Activated CD8-positive, alpha-beta memory T cell treated with anti-CD3 and anti-CD28 coated beads for 4 hours (primary cell): ENCODE measurements around the gene SYP.
"Not testable (repeated sequence)": the region's sequence is repeated elsewhere in the genome, so short reads cannot be mapped to it uniquely, and the experiment has no call there.

ENCODE experiments used
- DNase-seq, 2 donors: peaks; one replicate each; pipeline ENCODE4 v3.0.0-alpha.2; 2020; ENCODE audit warnings: low read depth in 2 of 2

Gene SYP

GRCh38 chrX:49166914-49167739 is 32.9 kb downstream of the SYP start:
- peak; percentile 32 to 39 for DNase-seq

GRCh38 chrX:49165901-49166881 is 33.8 kb downstream of the SYP start:
- DNase-seq = peak; percentile 47 to 51

- no peak for DNase-seq
These were observed 35.2 kb downstream of the SYP start for GRCh38 chrX:49164589-49165360.

GRCh38 chrX:49163555-49164419 is 36.2 kb downstream of the SYP start:
- peak; percentile 52 to 56 for DNase-seq

GRCh38 chrX:49162620-49163019 is 37.4 kb downstream of the SYP start, which contains the start of gene MAGIX:
TSS of gene MAGIX (plus strand) at chrX:49162758. CDS start at chrX:49162890, 132 bp downstream.
- no peak for DNase-seq

- no peak for DNase-seq
These were observed 38.4 kb downstream of the SYP start for GRCh38 chrX:49161632-49162031.

- DNase-seq = no peak
These were observed 39.1 kb downstream of the SYP start for GRCh38 chrX:49160908-49161307.

- no peak for DNase-seq
These were observed 42.8 kb downstream of the SYP start for GRCh38 chrX:49157194-49157593.

GRCh38 chrX:49155900-49156837 is 43.8 kb downstream of the SYP start:
- peak; percentile 63 to 69 for DNase-seq

GRCh38 chrX:49155243-49155899 is 44.6 kb downstream of the SYP start:
- no peak for DNase-seq

GRCh38 chrX:49153467-49153866 is 46.5 kb downstream of the SYP start:
- DNase-seq = no peak

- not testable (repeated sequence) for DNase-seq
These were observed 50.7 kb downstream of the SYP start for GRCh38 chrX:49149291-49149690.

- DNase-seq = not testable (repeated sequence)
These were observed 51.4 kb downstream of the SYP start for GRCh38 chrX:49148390-49149100.

- DNase-seq = no peak
These were observed 52.1 kb downstream of the SYP start for GRCh38 chrX:49147936-49148335.

- no peak for DNase-seq
These were observed 52.7 kb downstream of the SYP start for GRCh38 chrX:49147282-49147681.

GRCh38 chrX:49143154-49143553 is 56.8 kb downstream of the SYP start:
- DNase-seq = not testable (repeated sequence)

- DNase-seq = not testable (repeated sequence)
These were observed 57.7 kb downstream of the SYP start for GRCh38 chrX:49142264-49142663.

GRCh38 chrX:49139713-49140112 is 60.3 kb downstream of the SYP start:
- no peak for DNase-seq
